ENCODE results near the gene TMEM221. TPM values are rescaled to one million over a fixed set of nuclear protein-coding genes. Genes with fewer than 3 reads are reported as not detected.

Gene TMEM221
- total and polyA plus RNA-seq, 9 of the 15 experiments (the other 6 are each of a cell fraction or from before 2014, with no cell fraction given) = 0.06 to 0.35 TPM; not detected in 7

DNA sequence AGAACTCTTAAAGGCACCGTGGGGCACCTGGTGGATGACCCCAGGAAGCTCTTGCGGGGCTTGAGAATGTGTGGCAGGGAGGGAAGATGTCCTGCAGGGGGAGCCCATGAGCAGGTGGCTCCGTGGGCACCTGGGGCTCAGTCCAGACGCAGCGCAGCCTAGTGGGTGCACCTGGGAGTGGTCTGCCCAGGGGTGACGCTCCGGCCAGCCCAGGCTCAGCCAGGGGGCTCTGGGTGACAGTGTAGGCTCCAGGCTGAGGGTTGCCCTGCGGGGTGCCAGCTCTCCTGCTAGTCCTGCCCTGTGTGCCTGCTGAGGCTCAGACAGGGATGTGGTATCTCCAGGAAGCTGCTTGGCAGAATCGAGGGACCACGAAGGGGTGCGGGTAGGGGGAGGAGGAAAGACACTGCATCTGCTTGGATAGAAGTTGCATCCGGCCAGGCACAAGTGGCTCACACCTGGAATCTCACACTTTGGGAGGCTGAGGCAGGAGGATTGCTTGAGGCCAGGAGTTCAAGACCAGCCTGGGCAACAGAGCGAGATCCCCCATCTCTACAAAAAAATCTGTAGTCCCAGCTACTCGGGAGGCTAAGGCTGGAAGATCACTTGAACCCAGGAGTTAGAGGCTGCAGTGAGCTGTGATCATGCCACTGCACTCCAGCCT lies 48.0 kb upstream of the TMEM221 start (continued):
- TF ChIP-seq, protein P1, sequence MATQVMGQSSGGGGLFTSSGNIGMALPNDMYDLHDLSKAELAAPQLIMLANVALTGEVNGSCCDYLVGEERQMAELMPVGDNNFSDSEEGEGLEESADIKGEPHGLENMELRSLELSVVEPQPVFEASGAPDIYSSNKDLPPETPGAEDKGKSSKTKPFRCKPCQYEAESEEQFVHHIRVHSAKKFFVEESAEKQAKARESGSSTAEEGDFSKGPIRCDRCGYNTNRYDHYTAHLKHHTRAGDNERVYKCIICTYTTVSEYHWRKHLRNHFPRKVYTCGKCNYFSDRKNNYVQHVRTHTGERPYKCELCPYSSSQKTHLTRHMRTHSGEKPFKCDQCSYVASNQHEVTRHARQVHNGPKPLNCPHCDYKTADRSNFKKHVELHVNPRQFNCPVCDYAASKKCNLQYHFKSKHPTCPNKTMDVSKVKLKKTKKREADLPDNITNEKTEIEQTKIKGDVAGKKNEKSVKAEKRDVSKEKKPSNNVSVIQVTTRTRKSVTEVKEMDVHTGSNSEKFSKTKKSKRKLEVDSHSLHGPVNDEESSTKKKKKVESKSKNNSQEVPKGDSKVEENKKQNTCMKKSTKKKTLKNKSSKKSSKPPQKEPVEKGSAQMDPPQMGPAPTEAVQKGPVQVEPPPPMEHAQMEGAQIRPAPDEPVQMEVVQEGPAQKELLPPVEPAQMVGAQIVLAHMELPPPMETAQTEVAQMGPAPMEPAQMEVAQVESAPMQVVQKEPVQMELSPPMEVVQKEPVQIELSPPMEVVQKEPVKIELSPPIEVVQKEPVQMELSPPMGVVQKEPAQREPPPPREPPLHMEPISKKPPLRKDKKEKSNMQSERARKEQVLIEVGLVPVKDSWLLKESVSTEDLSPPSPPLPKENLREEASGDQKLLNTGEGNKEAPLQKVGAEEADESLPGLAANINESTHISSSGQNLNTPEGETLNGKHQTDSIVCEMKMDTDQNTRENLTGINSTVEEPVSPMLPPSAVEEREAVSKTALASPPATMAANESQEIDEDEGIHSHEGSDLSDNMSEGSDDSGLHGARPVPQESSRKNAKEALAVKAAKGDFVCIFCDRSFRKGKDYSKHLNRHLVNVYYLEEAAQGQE (IDR thresholded peaks at IDR 0.05; ENCODE audit: borderline replicate concordance) = peak; percentile 73
- TF ChIP-seq, protein P1 (CRISPR knock-in tag; IDR thresholded peaks at IDR 0.05; ENCODE audit: low read depth) = no peak
- TF ChIP-seq, protein P2, sequence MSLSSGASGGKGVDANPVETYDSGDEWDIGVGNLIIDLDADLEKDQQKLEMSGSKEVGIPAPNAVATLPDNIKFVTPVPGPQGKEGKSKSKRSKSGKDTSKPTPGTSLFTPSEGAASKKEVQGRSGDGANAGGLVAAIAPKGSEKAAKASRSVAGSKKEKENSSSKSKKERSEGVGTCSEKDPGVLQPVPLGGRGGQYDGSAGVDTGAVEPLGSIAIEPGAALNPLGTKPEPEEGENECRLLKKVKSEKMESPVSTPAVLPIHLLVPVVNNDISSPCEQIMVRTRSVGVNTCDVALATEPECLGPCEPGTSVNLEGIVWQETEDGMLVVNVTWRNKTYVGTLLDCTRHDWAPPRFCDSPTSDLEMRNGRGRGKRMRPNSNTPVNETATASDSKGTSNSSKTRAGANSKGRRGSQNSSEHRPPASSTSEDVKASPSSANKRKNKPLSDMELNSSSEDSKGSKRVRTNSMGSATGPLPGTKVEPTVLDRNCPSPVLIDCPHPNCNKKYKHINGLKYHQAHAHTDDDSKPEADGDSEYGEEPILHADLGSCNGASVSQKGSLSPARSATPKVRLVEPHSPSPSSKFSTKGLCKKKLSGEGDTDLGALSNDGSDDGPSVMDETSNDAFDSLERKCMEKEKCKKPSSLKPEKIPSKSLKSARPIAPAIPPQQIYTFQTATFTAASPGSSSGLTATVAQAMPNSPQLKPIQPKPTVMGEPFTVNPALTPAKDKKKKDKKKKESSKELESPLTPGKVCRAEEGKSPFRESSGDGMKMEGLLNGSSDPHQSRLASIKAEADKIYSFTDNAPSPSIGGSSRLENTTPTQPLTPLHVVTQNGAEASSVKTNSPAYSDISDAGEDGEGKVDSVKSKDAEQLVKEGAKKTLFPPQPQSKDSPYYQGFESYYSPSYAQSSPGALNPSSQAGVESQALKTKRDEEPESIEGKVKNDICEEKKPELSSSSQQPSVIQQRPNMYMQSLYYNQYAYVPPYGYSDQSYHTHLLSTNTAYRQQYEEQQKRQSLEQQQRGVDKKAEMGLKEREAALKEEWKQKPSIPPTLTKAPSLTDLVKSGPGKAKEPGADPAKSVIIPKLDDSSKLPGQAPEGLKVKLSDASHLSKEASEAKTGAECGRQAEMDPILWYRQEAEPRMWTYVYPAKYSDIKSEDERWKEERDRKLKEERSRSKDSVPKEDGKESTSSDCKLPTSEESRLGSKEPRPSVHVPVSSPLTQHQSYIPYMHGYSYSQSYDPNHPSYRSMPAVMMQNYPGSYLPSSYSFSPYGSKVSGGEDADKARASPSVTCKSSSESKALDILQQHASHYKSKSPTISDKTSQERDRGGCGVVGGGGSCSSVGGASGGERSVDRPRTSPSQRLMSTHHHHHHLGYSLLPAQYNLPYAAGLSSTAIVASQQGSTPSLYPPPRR (CRISPR knock-in tag; IDR thresholded peaks at IDR 0.05; ENCODE audit: borderline replicate concordance) = 0 out of 2 replicates have a peak, but pooled peaks have one; percentile 63
- TF ChIP-seq, protein P3, sequence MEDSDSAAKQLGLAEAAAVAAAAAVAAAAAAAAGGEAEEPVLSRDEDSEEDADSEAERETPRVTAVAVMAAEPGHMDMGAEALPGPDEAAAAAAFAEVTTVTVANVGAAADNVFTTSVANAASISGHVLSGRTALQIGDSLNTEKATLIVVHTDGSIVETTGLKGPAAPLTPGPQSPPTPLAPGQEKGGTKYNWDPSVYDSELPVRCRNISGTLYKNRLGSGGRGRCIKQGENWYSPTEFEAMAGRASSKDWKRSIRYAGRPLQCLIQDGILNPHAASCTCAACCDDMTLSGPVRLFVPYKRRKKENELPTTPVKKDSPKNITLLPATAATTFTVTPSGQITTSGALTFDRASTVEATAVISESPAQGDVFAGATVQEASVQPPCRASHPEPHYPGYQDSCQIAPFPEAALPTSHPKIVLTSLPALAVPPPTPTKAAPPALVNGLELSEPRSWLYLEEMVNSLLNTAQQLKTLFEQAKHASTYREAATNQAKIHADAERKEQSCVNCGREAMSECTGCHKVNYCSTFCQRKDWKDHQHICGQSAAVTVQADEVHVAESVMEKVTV (CRISPR knock-in tag; IDR thresholded peaks at IDR 0.05) = 0 out of 2 replicates have a peak, but pooled peaks have one; percentile 26
- TF ChIP-seq, protein P4, sequence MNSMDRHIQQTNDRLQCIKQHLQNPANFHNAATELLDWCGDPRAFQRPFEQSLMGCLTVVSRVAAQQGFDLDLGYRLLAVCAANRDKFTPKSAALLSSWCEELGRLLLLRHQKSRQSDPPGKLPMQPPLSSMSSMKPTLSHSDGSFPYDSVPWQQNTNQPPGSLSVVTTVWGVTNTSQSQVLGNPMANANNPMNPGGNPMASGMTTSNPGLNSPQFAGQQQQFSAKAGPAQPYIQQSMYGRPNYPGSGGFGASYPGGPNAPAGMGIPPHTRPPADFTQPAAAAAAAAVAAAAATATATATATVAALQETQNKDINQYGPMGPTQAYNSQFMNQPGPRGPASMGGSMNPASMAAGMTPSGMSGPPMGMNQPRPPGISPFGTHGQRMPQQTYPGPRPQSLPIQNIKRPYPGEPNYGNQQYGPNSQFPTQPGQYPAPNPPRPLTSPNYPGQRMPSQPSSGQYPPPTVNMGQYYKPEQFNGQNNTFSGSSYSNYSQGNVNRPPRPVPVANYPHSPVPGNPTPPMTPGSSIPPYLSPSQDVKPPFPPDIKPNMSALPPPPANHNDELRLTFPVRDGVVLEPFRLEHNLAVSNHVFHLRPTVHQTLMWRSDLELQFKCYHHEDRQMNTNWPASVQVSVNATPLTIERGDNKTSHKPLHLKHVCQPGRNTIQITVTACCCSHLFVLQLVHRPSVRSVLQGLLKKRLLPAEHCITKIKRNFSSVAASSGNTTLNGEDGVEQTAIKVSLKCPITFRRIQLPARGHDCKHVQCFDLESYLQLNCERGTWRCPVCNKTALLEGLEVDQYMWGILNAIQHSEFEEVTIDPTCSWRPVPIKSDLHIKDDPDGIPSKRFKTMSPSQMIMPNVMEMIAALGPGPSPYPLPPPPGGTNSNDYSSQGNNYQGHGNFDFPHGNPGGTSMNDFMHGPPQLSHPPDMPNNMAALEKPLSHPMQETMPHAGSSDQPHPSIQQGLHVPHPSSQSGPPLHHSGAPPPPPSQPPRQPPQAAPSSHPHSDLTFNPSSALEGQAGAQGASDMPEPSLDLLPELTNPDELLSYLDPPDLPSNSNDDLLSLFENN (IDR thresholded peaks at IDR 0.05; ENCODE audit: low read depth in 2 of 2, low read length in 2 of 2) = 0 out of 4 replicates have a peak, but pooled peaks of 1 of the 2 experiments have one; percentile 30
- no peak for TF ChIP-seq ETV1 (tag; conservative IDR thresholded peaks at IDR 0.05; ENCODE audit: low read depth)

Data from K562 (cell line).